Large intestine (tissue), 3 donors: ENCODE data around the gene HEPACAM2. TPM values are rescaled to one million over a fixed set of nuclear protein-coding genes. Genes with fewer than 3 reads are reported as not detected.

Experiments used
- DNase-seq, 2 donors: peaks; one replicate each; pipeline versions ENCODE4 v3.0.0 to v3.0.0-alpha.2; 2013
- H3K27ac ChIP-seq: one replicate; pipeline ENCODE4 v1.5.1; 2013; ENCODE audit warnings: low read length
- H3K27me3 ChIP-seq: 2 replicates; pipeline ENCODE4 v1.6.1; 2013; ENCODE audit warnings: low read length; ENCODE audit not compliant: control insufficient read depth, insufficient read depth
- H3K36me3 ChIP-seq: 2 replicates; pipeline ENCODE4 v1.6.1; 2013; ENCODE audit warnings: low read length; ENCODE audit not compliant: control insufficient read depth, insufficient read depth
- H3K4me1 ChIP-seq: one replicate; pipeline ENCODE4 v1.6.1; 2013; ENCODE audit warnings: low read length; ENCODE audit not compliant: control insufficient read depth, insufficient read depth
- H3K4me3 ChIP-seq: one replicate; pipeline ENCODE4 v1.5.1; 2013; ENCODE audit warnings: low read length
- H3K9me3 ChIP-seq: one replicate; pipeline ENCODE4 v1.6.1; 2013; ENCODE audit warnings: mild to moderate bottlenecking, low read depth, low read length, moderate library complexity; ENCODE audit not compliant: control insufficient read depth
- WGBS: methylation state at CpG from one replicate; pipeline ENCODE4 v1.1.5; 2013; ENCODE audit warnings: low lambda C conversion rate; ENCODE audit not compliant: insufficient coverage; 5-methylcytosine and 5-hydroxymethylcytosine counted together
- polyA plus RNA-seq: library from polyadenylated mRNA; unstranded; fragments of 120-200 nt; gene quantifications from one replicate; pipeline ENCODE4 v1.2.1, GENCODE V29; 2013

HEPACAM2 gene
- polyA plus RNA-seq, 1 donor, result 63.2 TPM

GRCh38 chr7:93205046-93205445, 21.2 kb downstream of the HEPACAM2 start:
- H3K27ac ChIP-seq, result no peak overlapping the region
- no peak for DNase-seq
- H3K4me3 ChIP-seq, result no peak overlapping the region
- no peaks in the 10 kb centered on the region for H3K27me3 ChIP-seq
- H3K36me3 ChIP-seq, result no peaks in the 10 kb centered on the region
- H3K9me3 ChIP-seq, result no peaks in the 10 kb centered on the region
- no peaks in the 10 kb centered on the region for H3K4me1 ChIP-seq
- 14% methylated on average over 1 of the region's 2 CpGs for WGBS

- no CpG with 5 or more reads among the region's 3 CpGs for WGBS
- Histone ChIP-seq H3K9me3 (no peaks in the 10 kb centered on the region), H3K27me3 (no peaks in the 10 kb centered on the region), H3K36me3 (no peaks in the 10 kb centered on the region), H3K4me1 (no peaks in the 10 kb centered on the region), H3K4me3 (no peak overlapping the region), H3K27ac (no peak overlapping the region)
- DNase-seq, result peak in 1 of 2 donors; percentile 55
These were observed 22.8 kb downstream of the HEPACAM2 start for GRCh38 chr7:93203496-93203895.

- WGBS, result 60% methylated on average over 2 of the region's 5 CpGs
- Histone ChIP-seq H3K9me3 (no peaks in the 10 kb centered on the region), H3K27ac (peak overlapping the region; percentile 4), H3K4me3 (no peak overlapping the region), H3K36me3 (no peaks in the 10 kb centered on the region), H3K4me1 (no peaks in the 10 kb centered on the region), H3K27me3 (no peaks in the 10 kb centered on the region)
- DNase-seq, result no peak
These were observed 23.5 kb downstream of the HEPACAM2 start for GRCh38 chr7:93202594-93203250.

DNA sequence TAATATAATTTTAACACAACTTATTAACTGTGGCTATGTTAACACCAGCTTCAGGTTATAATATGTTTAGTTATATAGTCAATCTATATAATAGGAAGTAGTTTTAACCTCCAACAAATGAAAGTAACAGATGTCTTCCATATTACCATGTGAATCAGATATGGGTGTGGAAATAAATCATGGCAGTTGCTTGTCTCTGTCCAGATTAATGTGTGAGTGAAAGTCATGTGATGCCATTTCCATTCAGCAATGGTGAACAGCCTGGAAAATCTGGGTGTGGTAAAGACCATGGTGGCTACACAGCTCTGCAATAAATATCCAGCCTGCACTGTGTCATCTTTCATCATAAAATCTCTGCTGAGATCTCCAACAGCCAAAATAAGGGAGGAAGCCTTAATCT, 27.8 kb downstream of the HEPACAM2 start:
- no peak for DNase-seq

DNA sequence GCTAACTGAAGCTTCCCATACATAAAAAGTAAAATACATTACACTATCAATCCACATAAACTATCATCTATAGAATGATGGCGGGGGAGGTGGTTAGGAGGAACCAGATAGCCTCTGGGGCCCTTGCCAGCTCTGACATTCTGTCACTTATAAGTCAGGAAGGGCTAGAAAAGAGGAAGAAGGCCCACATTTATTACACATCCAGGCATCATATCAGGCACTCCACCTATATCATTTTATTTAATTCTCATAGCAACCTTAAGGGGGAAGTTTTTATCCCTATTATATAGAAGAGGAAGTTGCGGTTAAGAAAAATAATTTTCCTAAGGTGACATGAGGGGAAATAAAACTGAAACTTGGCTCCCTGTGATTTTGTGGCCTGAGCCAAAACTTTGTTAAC, 29.9 kb downstream of the HEPACAM2 start:
- H3K9me3 ChIP-seq, result no peaks in the 10 kb centered on the region
- no peak overlapping the region for H3K27ac ChIP-seq
- H3K27me3 ChIP-seq, result no peaks in the 10 kb centered on the region
- WGBS, result no CpG with 5 or more reads among the region's 2 CpGs
- H3K4me1 ChIP-seq, result no peaks in the 10 kb centered on the region
- H3K36me3 ChIP-seq, result no peaks in the 10 kb centered on the region
- no peak overlapping the region for H3K4me3 ChIP-seq
- no peak for DNase-seq

More for the DNA sequence above, 27.8 kb downstream of the HEPACAM2 start:
- Histone ChIP-seq H3K36me3 (no peaks in the 10 kb centered on the region), H3K9me3 (no peaks in the 10 kb centered on the region), H3K4me1 (no peaks in the 10 kb centered on the region), H3K27ac (no peak overlapping the region), H3K4me3 (no peak overlapping the region), H3K27me3 (no peaks in the 10 kb centered on the region)

DNA sequence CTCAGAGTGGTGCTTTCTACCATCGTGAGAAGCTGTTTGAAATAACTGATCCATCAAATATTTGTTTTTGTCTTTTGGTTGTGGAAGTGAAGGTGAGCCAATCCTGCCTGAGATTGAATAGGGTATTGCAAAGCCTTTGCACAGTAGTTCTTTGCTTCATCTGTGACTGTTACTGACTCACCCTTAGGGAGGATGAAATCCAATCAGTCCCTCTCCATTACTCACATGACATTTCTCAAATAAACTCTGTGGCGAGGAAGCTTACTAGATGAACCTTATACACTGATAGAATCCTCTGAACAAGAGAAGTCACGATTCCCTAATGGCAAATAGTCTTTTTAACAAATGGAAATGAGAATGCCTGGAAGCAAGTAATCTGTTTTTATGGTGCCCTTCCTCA, 31.9 kb downstream of the HEPACAM2 start:
- WGBS, result no CpG with 5 or more reads among the region's 3 CpGs

DNA sequence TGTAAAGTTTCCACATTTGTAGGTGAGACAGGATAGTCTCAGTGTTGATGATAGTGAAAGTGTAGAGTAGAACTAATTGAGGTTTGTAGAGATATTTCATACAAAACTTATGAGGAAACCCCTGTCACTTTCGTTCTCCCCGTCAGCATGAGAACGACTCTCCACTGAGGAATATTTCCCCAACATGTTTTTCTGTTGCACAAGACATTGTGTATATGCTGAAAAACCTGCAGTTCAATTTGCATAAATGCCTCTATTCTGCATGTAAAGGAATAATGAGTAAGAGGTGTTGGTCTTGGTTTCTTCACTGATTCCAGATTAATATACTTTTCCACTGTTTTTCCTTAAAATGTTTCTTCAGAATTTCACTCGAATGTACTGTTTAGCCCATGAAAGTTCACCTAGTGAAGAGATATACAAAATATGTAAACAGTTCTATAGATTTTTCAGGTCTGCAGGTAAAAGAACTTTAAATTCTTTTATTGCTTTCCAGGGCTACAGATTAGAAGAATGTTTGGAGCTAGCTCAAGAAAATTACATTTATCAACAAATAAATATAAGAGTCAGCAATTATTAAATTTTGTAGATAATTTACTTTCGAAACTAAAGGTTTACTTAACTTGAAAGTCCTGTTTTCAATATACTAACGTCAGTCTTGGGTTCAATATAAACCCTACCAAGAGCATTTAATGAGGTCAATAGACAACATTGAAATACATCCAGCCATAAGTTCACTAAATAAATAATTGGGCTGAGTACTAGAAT, 37.2 kb downstream of the HEPACAM2 start:
- H3K4me1 ChIP-seq, result no peaks in the 10 kb centered on the region
- no peaks in the 10 kb centered on the region for H3K27me3 ChIP-seq
- no peak overlapping the region for H3K27ac ChIP-seq
- H3K36me3 ChIP-seq, result no peaks in the 10 kb centered on the region
- no peaks in the 10 kb centered on the region for H3K9me3 ChIP-seq
- WGBS, result 91% methylated on average over 6 of the region's 6 CpGs
- DNase-seq, result no peak
- H3K4me3 ChIP-seq, result no peak overlapping the region

More for the DNA sequence above, 31.9 kb downstream of the HEPACAM2 start:
- H3K27ac ChIP-seq, result no peak overlapping the region
- H3K4me3 ChIP-seq, result no peak overlapping the region
- no peaks in the 10 kb centered on the region for H3K9me3 ChIP-seq
- H3K4me1 ChIP-seq, result no peaks in the 10 kb centered on the region
- no peaks in the 10 kb centered on the region for H3K36me3 ChIP-seq
- DNase-seq, result no peak
- no peaks in the 10 kb centered on the region for H3K27me3 ChIP-seq

- Histone ChIP-seq H3K9me3 (no peaks in the 10 kb centered on the region), H3K27ac (no peak overlapping the region), H3K4me3 (no peak overlapping the region), H3K27me3 (no peaks in the 10 kb centered on the region), H3K4me1 (no peaks in the 10 kb centered on the region), H3K36me3 (no peaks in the 10 kb centered on the region)
- no CpG with 5 or more reads among the region's 1 CpG for WGBS
- DNase-seq, result no peak
These were observed 40.8 kb downstream of the HEPACAM2 start for GRCh38 chr7:93185303-93186027.

- no peaks in the 10 kb centered on the region for H3K9me3 ChIP-seq
- no peaks in the 10 kb centered on the region for H3K36me3 ChIP-seq
- no peak overlapping the region for H3K4me3 ChIP-seq
- H3K27me3 ChIP-seq, result no peaks in the 10 kb centered on the region
- H3K4me1 ChIP-seq, result no peaks in the 10 kb centered on the region
- DNase-seq, result no peak
- H3K27ac ChIP-seq, result no peak overlapping the region
These were observed 47.1 kb downstream of the HEPACAM2 start for GRCh38 chr7:93179173-93179572.

DNA sequence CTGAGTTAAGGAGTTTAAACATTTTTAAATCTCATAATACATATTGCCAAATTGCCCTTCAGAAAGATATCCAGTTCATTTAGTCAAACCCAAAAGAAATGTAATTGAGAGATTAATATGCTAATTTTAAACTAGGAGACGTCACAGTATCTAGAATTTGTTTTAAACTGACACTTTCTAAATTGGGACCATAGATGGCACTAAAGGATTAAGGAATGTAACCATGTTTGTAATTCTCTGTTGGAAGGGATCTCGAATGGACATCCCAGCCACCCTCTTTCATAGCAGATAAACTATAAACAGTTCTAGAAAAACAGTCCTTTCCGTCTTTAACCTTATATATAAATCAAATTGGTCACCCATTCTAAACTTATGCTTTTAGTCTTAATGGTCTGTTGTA, 48.1 kb downstream of the HEPACAM2 start:
- WGBS, result 0% methylated on average over 1 of the region's 3 CpGs
- no peaks in the 10 kb centered on the region for H3K4me1 ChIP-seq
- no peak overlapping the region for H3K27ac ChIP-seq
- no peaks in the 10 kb centered on the region for H3K36me3 ChIP-seq
- no peak overlapping the region for H3K4me3 ChIP-seq
- H3K27me3 ChIP-seq, result no peaks in the 10 kb centered on the region
- DNase-seq, result no peak
- no peaks in the 10 kb centered on the region for H3K9me3 ChIP-seq
